Mesothelial cell of epicardium (in vitro differentiated cells): Measurements from ENCODE around the gene ANKMY1. TPM values are rescaled to one million over a fixed set of nuclear protein-coding genes. Genes with fewer than 3 reads are reported as not detected.
A peak's percentile ranks its signal among the peaks of the same experiment; 100 is the strongest.

Experiments
- DNase-seq, 2 experiments: peaks; one replicate each; pipeline ENCODE4 v3.0.0; 2021; ENCODE audit warnings: low spot score in 2 of 2; ENCODE audit not compliant: unreplicated experiment in 2 of 2
- H3K27ac Mint-ChIP-seq: 2 replicates; pipeline ENCODE4 v1.8.0; 2021; ENCODE audit warnings: mixed read lengths
- H3K27me3 Mint-ChIP-seq: 2 replicates; pipeline ENCODE4 v1.8.0; 2021; ENCODE audit warnings: low read depth, mixed read lengths
- H3K36me3 Mint-ChIP-seq: 2 replicates; pipeline ENCODE4 v1.8.0; 2021; ENCODE audit warnings: mixed read lengths
- H3K4me1 Mint-ChIP-seq: 2 replicates; pipeline ENCODE4 v1.8.0; 2021; ENCODE audit warnings: mixed read lengths
- H3K4me3 Mint-ChIP-seq: 2 replicates; pipeline ENCODE4 v1.8.0; 2021; ENCODE audit warnings: mild to moderate bottlenecking, moderate library complexity, mixed read lengths
- H3K9me3 Mint-ChIP-seq: 2 replicates; pipeline ENCODE4 v1.8.0; 2021; ENCODE audit warnings: mixed read lengths
- total RNA-seq: library from RNA; stranded (reverse); gene quantifications from 3 replicates; pipeline ENCODE4 v1.2.1, GENCODE V29; 2021
- TF ChIP-seq, protein P1 (sequence below): fragments of 200-600 bp; sonication (generic); IDR thresholded peaks from one replicate; pipeline ENCODE4 v1.5.0; 2021; ENCODE audit warnings: antibody characterized with exemption; ENCODE audit not compliant: unreplicated experiment

The ANKMY1 gene
- total RNA-seq, 1 donor from 2014 or later = 29.8 TPM

DNA sequence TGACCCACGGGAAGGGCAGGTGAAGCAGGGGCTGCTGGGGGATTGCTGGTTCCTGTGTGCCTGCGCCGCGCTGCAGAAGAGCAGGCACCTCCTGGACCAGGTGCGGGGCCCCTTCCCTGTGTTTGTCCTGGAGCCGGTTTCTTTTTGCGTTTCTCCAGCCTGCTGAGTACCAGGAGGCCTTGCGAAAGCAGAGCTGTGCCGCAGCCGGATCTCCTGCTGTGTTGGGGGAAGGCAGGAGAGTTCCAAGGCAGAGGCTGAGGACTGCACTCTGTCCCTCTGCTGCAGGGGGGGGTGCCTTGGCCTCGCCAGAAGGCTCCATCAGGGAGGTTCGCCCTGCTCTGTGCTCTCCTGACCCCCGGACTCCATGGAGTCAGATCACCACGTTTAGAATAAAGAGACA lies 31.6 kb upstream of the ANKMY1 start:
- peaks cover 4% of the 10 kb centered on the region for H3K36me3 Mint-ChIP-seq
- no peaks in the 10 kb centered on the region for H3K9me3 Mint-ChIP-seq
- H3K4me3 Mint-ChIP-seq = no peak overlapping the region
- no peak overlapping the region for H3K27ac Mint-ChIP-seq
- no peaks in the 10 kb centered on the region for H3K27me3 Mint-ChIP-seq
- peaks cover 31% of the 10 kb centered on the region for H3K4me1 Mint-ChIP-seq
- TF ChIP-seq, protein P1, sequence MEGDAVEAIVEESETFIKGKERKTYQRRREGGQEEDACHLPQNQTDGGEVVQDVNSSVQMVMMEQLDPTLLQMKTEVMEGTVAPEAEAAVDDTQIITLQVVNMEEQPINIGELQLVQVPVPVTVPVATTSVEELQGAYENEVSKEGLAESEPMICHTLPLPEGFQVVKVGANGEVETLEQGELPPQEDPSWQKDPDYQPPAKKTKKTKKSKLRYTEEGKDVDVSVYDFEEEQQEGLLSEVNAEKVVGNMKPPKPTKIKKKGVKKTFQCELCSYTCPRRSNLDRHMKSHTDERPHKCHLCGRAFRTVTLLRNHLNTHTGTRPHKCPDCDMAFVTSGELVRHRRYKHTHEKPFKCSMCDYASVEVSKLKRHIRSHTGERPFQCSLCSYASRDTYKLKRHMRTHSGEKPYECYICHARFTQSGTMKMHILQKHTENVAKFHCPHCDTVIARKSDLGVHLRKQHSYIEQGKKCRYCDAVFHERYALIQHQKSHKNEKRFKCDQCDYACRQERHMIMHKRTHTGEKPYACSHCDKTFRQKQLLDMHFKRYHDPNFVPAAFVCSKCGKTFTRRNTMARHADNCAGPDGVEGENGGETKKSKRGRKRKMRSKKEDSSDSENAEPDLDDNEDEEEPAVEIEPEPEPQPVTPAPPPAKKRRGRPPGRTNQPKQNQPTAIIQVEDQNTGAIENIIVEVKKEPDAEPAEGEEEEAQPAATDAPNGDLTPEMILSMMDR = no peak
- DNase-seq = no peak

DNA sequence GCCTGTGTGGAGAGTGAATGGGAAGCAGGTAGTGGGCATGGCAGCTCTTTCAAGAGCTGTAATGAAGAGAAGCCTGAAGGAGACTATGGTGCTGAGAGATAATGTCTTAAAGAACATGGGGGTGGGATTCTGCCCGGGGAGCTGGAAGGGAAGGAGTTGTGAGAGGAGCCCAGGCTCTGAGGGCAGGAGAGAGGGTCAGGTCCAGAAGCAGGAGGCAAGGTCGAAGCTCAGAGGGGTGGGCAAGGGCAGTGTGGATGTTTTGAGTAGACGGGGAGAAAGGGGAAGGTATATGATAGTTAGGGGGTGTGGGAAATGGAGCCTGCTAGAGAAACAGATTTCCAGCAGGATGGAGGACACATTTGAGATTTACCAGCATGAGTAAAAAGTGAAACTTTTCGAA lies 30.9 kb upstream of the ANKMY1 start:
- DNase-seq = no peak
- Mint-ChIP-seq H3K9me3 (no peaks in the 10 kb centered on the region), H3K27me3 (no peaks in the 10 kb centered on the region), H3K36me3 (peaks cover 4% of the 10 kb centered on the region), H3K27ac (no peak overlapping the region), H3K4me3 (peak overlapping the region; percentile 92), H3K4me1 (peaks cover 31% of the 10 kb centered on the region)
- TF ChIP-seq, protein P1 = no peak

DNA sequence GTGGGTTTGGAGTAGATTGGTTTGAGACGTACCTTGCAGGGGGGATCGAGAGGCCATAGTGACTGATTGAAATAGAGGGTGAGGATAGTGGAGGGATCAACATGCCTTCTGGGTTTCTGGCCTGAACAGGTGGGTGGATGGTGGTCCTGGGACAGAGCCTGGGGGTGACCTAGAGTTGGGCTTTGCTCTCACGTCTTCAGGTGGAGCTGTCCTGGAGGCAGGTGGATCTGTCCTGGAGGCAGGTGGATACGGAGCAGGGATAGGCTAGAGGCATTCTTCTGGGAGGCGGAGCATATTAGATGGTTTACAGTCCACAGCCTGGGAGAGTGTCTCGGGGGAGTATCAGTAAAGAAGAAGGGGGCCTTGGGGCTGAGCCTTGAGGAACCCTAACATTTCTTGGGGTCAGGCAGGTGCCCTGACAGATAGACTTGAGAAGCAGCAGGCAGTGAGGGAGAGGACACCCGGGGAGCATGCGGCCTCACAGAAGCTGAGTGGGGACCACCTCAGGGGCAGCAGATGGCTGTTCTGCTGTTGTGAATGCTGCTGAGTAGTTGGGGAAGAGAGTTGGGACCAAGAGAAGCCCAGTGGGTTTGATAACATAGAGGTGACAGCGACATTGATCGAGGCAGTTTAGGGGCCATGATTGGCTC lies 30.3 kb upstream of the ANKMY1 start:
- H3K27me3 Mint-ChIP-seq = no peaks in the 10 kb centered on the region
- H3K9me3 Mint-ChIP-seq = no peaks in the 10 kb centered on the region
- H3K27ac Mint-ChIP-seq = peak overlapping the region; percentile 52
- TF ChIP-seq, protein P1 = no peak
- H3K36me3 Mint-ChIP-seq = peaks cover 4% of the 10 kb centered on the region
- no peak for DNase-seq
- H3K4me3 Mint-ChIP-seq = peak overlapping the region; percentile 92
- H3K4me1 Mint-ChIP-seq = peaks cover 31% of the 10 kb centered on the region

DNA sequence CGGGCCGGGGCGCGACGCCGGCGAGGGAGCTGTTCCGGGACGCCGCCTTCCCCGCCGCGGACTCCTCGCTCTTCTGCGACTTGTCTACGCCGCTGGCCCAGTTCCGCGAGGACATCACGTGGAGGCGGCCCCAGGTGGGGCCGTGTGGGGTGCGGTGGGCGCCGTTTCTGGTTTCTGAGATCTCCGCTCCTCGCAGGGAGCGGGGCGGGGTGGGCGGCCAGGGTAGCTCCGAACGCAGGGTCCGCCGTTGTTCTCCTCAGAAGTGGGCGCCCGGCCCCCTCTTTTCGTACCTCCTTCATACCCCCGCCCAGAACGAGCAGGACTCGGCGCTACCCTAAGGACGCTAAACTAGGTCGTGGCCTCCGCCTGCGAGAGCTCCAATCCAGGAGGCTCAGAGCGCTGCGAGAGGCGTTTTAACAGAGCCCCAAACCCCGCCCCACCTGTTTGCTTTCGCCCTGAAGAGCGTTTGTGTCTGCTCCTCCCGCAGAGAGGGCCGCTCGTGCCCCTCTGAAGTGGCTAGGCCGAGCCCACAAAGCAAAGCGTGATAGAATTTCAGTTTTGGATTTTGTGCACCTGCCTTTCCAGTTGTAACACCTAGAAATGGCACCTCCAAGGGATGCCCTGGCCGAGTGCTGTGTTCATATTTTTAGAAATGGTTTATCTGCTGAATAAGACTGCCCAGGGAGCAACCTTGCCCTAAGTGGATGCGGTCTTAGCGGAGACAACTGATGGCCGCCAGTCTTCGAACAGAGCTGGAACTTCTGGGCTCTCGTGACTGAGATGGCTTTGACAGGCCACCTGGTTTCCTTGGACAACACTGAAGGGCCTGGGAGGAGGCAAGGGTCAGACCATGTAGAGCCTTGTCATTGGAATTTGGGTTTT lies 29.4 kb upstream of the ANKMY1 start:
- Mint-ChIP-seq H3K4me1 (peaks cover 31% of the 10 kb centered on the region), H3K27me3 (no peaks in the 10 kb centered on the region), H3K36me3 (peaks cover 8% of the 10 kb centered on the region), H3K4me3 (peak overlapping the region; percentile 92), H3K9me3 (no peaks in the 10 kb centered on the region), H3K27ac (peak overlapping the region; percentile 73)
- peak in 1 of 2 experiments; percentile 63 for DNase-seq
- TF ChIP-seq, protein P1 = no peak

DNA sequence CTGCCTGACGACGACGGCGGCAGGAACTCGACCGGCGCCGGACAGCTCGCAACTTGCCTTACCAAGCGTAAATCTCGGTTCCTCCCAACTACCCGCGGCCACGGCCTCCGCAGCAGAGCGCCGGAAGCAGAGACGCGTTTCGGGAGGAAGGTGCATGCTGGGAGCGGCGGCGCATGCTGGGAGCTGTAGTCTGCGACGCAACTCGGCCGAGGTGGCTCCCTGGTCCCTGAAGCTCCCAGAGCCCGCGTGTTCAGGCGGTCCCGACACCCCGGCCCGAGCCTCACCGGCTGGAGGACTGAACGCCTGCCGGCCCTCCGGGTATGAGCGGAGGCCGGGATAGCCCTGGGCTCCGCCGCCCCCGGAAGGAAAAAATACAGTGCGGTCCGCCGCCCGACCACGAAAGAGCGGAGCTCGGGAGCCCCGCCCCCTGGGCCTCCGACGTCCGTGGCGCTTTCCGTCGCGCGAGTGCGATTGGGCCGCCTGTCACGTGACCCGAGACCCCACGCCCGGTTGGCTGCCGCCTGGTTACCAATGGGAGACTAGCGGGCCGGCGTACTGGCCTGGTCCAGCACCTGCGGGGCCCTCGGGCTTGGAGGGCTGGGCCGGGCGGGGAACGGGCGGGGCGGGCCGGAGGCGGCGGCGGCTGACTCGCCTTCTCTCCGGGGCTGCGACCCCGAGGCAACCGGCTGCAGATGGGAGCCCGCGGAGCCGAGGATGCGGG lies 28.6 kb upstream of the ANKMY1 start, which contains the start of gene CAPN10:
CAPN10 (plus strand) TSS at position 537 of the 721 bp plus-strand sequence; CDS start at position 715, 178 bp downstream.
- H3K4me1 Mint-ChIP-seq = peaks cover 31% of the 10 kb centered on the region
- H3K36me3 Mint-ChIP-seq = peaks cover 11% of the 10 kb centered on the region
- peak within 1 kb of the TSS; percentile 96 for H3K27ac Mint-ChIP-seq
- peaks cover 6% of the 10 kb centered on the region for H3K9me3 Mint-ChIP-seq
- TF ChIP-seq, protein P1 = no peak
- peak; percentile 96 to 98 for DNase-seq
- peak within 1 kb of the TSS; percentile 95 for H3K4me3 Mint-ChIP-seq
- H3K27me3 Mint-ChIP-seq = no peaks in the 10 kb centered on the region
